ENCODE data around the gene EIF4E1B. TPM values are rescaled to one million over a fixed set of nuclear protein-coding genes. Genes with fewer than 3 reads are reported as not detected.

EIF4E1B gene
- total RNA-seq, 2 donors from 2014 or later: 1.6 TPM; not detected in 1

GRCh38 chr5:176694631-176695030, 64.2 kb downstream of the EIF4E1B start:
- H3K9me3 ChIP-seq: no peaks in the 10 kb centered on the region
- no peak for DNase-seq (ENCODE audit: low spot score)
- H3K36me3 ChIP-seq: no peaks in the 10 kb centered on the region
- intact Hi-C loops (cut with DNase I): no loop called here
- H3K27ac ChIP-seq: no peak overlapping the region
- WGBS: 87% methylated on average over 9 of the region's 9 CpGs
- TF ChIP-seq POLR2A (IDR thresholded peaks at IDR 0.05): no peak
- no peak for TF ChIP-seq POLR2AphosphoS5 (IDR thresholded peaks at IDR 0.05)
- no peaks in the 10 kb centered on the region for H3K4me1 ChIP-seq (replicated peaks)
- peaks cover 11% of the 10 kb centered on the region for H3K27me3 ChIP-seq (replicated peaks; ENCODE audit: insufficient read depth)
- H3K4me3 ChIP-seq: no peak overlapping the region

DNA sequence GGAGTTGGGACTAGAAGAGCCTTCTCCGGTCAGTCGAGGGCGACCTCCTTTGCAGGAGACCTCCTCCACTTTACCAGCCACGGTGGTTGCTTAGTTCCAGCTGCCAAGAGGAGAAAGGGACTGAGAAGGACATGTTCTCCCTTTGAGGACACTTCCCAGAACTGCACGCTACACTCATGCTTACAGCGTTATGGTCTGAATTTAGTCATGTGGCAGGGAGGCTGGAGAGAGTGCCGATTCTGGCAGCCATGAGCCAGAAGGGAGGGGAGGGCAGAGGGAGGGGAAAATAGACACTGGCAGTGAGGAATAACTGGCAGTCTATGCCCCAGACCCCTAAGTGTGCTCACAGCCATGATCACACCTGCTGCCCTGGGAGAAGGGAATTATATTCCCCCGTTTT, 64.6 kb downstream of the EIF4E1B start:
- DNase-seq (ENCODE audit: low spot score): no peak
- TF ChIP-seq CTCF (IDR thresholded peaks at IDR 0.05) (no peak), POLR2AphosphoS5 (IDR thresholded peaks at IDR 0.05) (no peak), POLR2A (IDR thresholded peaks at IDR 0.05) (no peak)
- WGBS: 48% methylated on average over 8 of the region's 8 CpGs
- Histone ChIP-seq H3K4me3 (no peak overlapping the region), H3K36me3 (no peaks in the 10 kb centered on the region), H3K9me3 (no peaks in the 10 kb centered on the region), H3K4me1 (replicated peaks) (no peaks in the 10 kb centered on the region), H3K27me3 (replicated peaks; ENCODE audit: insufficient read depth) (peaks cover 11% of the 10 kb centered on the region), H3K27ac (no peak overlapping the region)
- intact Hi-C loops (cut with DNase I): no loop called here

Small RNA genes lying within 50 kb of the gene (microRNA-seq; reads per million reads assigned to microRNA genes)
- not detected for gene MIR4281

Small RNA genes lying within 50 kb of the gene (small RNA-seq; reads per million reads assigned to genes)
- gene MIR4281: 0 reads per million in 2 donors

Other genes starting within 250 kb of the EIF4E1B start
- 10 to 100 TPM; 10.8 to 11.6 TPM for gene NOP16, start 242.1 kb upstream of the EIF4E1B start, total RNA-seq
- gene HIGD2A, start 241.9 kb upstream of the EIF4E1B start, total RNA-seq: 100 to 1,000 TPM; 172 to 203 TPM
- gene CLTB, start 214.1 kb upstream of the EIF4E1B start, total RNA-seq: 100 to 1,000 TPM; 105 to 125 TPM
- 10 to 100 TPM; 36.8 to 43.5 TPM for gene FAF2, start 182.3 kb upstream of the EIF4E1B start, total RNA-seq
- gene RNF44, start 93.3 kb upstream of the EIF4E1B start, total RNA-seq: 10 to 100 TPM; 26.4 to 43.3 TPM
- 1 to 10 TPM in 1 of 2 donors, not detected in 1; 1.1 TPM for gene CDHR2, start 81.3 kb upstream of the EIF4E1B start, total RNA-seq
- 1 to 10 TPM in 1 of 2 donors, under 1 TPM in 1; 0.14 to 6.6 TPM for gene GPRIN1, start 20.5 kb upstream of the EIF4E1B start, total RNA-seq
- gene SNCB, start 141 bp upstream of the EIF4E1B start, total RNA-seq: not detected
- 10 to 100 TPM; 17.6 to 38.1 TPM for gene TSPAN17, start 16.8 kb downstream of the EIF4E1B start, total RNA-seq
- 1 to 10 TPM in 1 of 2 donors, under 1 TPM in 1; 0.18 to 1.5 TPM for gene UNC5A, start 179.9 kb downstream of the EIF4E1B start, total RNA-seq